PC-9 (cell line): Measurements from ENCODE around the gene ABR.

ENCODE experiments used
- EZH2 ChIP-seq: fragments of 200-600 bp; sonication (generic); IDR thresholded peaks from 2 replicates; pipeline ENCODE4 v1.8.0; 2017; ENCODE audit warnings: antibody characterized with exemption, low read depth
- TF ChIP-seq, protein P1 (sequence below): fragments of 200-600 bp; sonication (generic); conservative IDR thresholded peaks from 2 replicates; pipeline ENCODE4 v1.6.1; 2017; ENCODE audit warnings: mixed run types, antibody characterized with exemption, mild to moderate bottlenecking, moderate library complexity

- TF ChIP-seq, protein P1, sequence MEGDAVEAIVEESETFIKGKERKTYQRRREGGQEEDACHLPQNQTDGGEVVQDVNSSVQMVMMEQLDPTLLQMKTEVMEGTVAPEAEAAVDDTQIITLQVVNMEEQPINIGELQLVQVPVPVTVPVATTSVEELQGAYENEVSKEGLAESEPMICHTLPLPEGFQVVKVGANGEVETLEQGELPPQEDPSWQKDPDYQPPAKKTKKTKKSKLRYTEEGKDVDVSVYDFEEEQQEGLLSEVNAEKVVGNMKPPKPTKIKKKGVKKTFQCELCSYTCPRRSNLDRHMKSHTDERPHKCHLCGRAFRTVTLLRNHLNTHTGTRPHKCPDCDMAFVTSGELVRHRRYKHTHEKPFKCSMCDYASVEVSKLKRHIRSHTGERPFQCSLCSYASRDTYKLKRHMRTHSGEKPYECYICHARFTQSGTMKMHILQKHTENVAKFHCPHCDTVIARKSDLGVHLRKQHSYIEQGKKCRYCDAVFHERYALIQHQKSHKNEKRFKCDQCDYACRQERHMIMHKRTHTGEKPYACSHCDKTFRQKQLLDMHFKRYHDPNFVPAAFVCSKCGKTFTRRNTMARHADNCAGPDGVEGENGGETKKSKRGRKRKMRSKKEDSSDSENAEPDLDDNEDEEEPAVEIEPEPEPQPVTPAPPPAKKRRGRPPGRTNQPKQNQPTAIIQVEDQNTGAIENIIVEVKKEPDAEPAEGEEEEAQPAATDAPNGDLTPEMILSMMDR, result no peak
- TF ChIP-seq EZH2, result no peak
Observed at GRCh38 chr17:1091190-1091534, 88.6 kb downstream of the ABR start.
